Rectal smooth muscle tissue (tissue), 1 donor: ENCODE measurements around the gene GTF3C1.

Experiments used
- H3K27ac ChIP-seq: one replicate; pipeline ENCODE4 v1.7.0; 2013; ENCODE audit warnings: low read depth, low read length, inconsistent platforms
- H3K27me3 ChIP-seq: one replicate; pipeline ENCODE4 v1.7.0; 2013; ENCODE audit warnings: low read length; ENCODE audit not compliant: control insufficient read depth, insufficient read depth
- H3K36me3 ChIP-seq: one replicate; pipeline ENCODE4 v1.7.0; 2013; ENCODE audit warnings: low read length; ENCODE audit not compliant: control insufficient read depth, insufficient read depth
- H3K4me1 ChIP-seq: one replicate; pipeline ENCODE4 v1.7.0; 2013; ENCODE audit warnings: low read length; ENCODE audit not compliant: control insufficient read depth, insufficient read depth
- H3K4me3 ChIP-seq: one replicate; pipeline ENCODE4 v1.7.0; 2013; ENCODE audit warnings: low read length
- H3K9ac ChIP-seq: one replicate; pipeline ENCODE4 v1.7.0; 2013; ENCODE audit warnings: low read length

GTF3C1 gene

DNA sequence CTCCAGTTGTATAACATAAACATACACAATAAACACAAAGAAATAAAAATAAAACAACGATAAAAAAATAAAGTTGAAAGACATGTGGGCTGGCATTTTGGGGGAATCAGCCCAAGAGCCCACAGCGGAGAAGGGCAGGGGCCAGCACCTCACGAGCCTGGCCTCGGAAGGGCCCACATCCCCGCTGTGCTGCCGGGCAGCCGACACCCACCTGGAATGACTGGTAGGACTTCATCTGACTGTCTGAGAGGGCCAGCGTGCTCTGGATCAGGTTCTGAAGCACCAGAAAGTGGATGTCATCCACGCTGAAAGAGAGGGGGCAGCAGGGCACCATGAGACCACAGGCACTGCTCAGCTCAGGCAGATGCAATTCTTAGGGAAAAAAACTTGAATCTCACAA lies 73.5 kb downstream of the GTF3C1 start:
- no peaks in the 10 kb centered on the region for H3K27me3 ChIP-seq
- H3K27ac ChIP-seq = no peak overlapping the region
- peaks cover 35% of the 10 kb centered on the region for H3K36me3 ChIP-seq
- H3K9ac ChIP-seq = no peak overlapping the region
- H3K4me1 ChIP-seq = no peaks in the 10 kb centered on the region
- no peak overlapping the region for H3K4me3 ChIP-seq

GRCh38 chr16:27475561-27475960 lies 74.2 kb downstream of the GTF3C1 start:
- no peaks in the 10 kb centered on the region for H3K4me1 ChIP-seq
- no peak overlapping the region for H3K9ac ChIP-seq
- no peak overlapping the region for H3K27ac ChIP-seq
- peaks cover 35% of the 10 kb centered on the region for H3K36me3 ChIP-seq
- H3K4me3 ChIP-seq = no peak overlapping the region
- H3K27me3 ChIP-seq = no peaks in the 10 kb centered on the region

GRCh38 chr16:27474921-27475320 lies 74.8 kb downstream of the GTF3C1 start:
- H3K4me3 ChIP-seq = no peak overlapping the region
- no peak overlapping the region for H3K27ac ChIP-seq
- no peak overlapping the region for H3K9ac ChIP-seq
- H3K27me3 ChIP-seq = no peaks in the 10 kb centered on the region
- peaks cover 41% of the 10 kb centered on the region for H3K36me3 ChIP-seq
- no peaks in the 10 kb centered on the region for H3K4me1 ChIP-seq

DNA sequence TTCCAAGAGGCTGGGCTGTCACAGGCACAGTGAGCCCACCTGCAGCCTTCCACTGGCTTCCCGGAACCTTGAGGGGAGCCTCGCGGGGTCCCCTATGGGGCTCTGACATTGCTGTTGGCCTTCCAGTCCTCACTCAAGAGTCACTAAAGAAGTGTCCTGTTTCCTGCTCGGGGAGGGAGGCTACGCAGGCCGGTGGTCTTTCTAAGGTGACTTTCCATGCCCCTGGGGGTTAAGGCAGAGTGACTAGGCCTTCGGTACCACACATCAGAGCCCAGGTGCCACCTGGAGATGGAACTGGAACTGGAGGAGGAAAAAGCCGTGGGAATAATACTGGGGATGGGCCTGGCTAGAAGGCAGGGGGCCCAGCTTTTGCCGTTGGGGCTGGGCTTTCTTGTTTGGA lies 75.7 kb downstream of the GTF3C1 start:
- H3K27me3 ChIP-seq = no peaks in the 10 kb centered on the region
- H3K4me1 ChIP-seq = no peaks in the 10 kb centered on the region
- no peak overlapping the region for H3K4me3 ChIP-seq
- H3K9ac ChIP-seq = no peak overlapping the region
- H3K27ac ChIP-seq = no peak overlapping the region
- peaks cover 47% of the 10 kb centered on the region for H3K36me3 ChIP-seq

DNA sequence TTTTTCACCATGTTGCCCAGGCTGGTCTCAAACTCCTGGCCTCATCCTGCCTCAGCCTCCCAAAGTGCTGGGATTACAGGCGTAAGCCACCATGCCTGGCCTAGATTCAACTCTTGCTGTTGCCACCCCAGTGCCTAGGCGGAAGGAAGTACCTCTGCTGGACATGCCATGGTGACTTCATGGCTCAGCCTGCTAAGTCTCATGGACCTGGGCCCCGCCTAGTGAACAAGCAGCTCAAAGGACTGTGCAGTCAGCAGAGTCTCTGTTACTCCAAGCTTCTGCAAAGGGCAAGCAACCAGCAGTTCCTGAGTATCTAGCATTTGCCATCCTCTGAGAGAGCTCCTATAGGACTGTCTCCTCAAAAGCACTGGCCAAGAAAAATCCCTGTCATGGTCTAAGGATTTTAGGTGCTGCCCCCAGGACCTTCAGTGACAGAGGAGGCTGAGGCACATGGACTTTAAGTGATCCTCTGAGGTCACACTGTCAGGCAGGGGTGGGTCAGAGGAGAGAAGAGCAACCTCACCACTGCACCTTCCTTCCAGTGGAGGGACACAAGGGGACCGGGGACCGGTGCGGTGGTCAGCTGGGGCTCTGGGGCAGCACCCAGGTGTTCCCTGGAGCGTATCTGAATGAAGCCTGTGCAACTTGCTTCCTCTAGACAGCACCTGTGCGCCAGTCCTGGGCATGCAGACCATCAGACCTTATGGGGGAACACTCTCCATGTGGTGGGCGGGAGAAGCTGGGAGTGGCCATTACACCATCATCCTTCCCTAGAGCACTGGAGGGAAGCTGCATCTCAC lies 76.4 kb downstream of the GTF3C1 start:
- H3K4me1 ChIP-seq = no peaks in the 10 kb centered on the region
- H3K27ac ChIP-seq = no peak overlapping the region
- H3K4me3 ChIP-seq = no peak overlapping the region
- H3K36me3 ChIP-seq = peaks cover 47% of the 10 kb centered on the region
- H3K9ac ChIP-seq = no peak overlapping the region
- no peaks in the 10 kb centered on the region for H3K27me3 ChIP-seq

GRCh38 chr16:27472091-27473020 lies 77.4 kb downstream of the GTF3C1 start:
- H3K27ac ChIP-seq = no peak overlapping the region
- peaks cover 48% of the 10 kb centered on the region for H3K36me3 ChIP-seq
- H3K27me3 ChIP-seq = no peaks in the 10 kb centered on the region
- no peak overlapping the region for H3K4me3 ChIP-seq
- H3K9ac ChIP-seq = no peak overlapping the region
- no peaks in the 10 kb centered on the region for H3K4me1 ChIP-seq

DNA sequence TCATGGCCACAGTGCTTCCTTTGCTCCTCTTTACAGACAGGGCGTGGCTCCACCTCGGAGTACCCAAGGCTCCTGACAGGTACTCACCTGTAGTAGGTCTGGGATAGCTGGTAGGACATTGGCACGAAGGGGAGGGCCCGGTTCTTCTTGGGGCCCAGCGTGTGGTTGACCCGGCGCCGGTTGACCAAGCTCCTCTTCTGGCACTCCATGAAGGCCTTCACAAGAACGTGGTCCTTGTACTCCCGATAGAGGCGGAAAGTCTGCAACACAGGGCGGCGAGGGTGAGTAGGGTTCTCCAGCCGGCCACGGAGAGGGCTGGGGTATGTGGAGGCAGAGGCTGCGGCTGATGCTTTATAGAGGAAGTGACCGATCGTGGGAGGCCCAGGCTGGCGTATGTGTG lies 78.1 kb downstream of the GTF3C1 start:
- H3K4me1 ChIP-seq = no peaks in the 10 kb centered on the region
- no peak overlapping the region for H3K9ac ChIP-seq
- H3K4me3 ChIP-seq = no peak overlapping the region
- no peaks in the 10 kb centered on the region for H3K27me3 ChIP-seq
- H3K36me3 ChIP-seq = peaks cover 55% of the 10 kb centered on the region
- H3K27ac ChIP-seq = no peak overlapping the region

- no peaks in the 10 kb centered on the region for H3K4me1 ChIP-seq
- H3K4me3 ChIP-seq = no peak overlapping the region
- no peak overlapping the region for H3K27ac ChIP-seq
- H3K36me3 ChIP-seq = peaks cover 51% of the 10 kb centered on the region
- no peaks in the 10 kb centered on the region for H3K27me3 ChIP-seq
- H3K9ac ChIP-seq = no peak overlapping the region
These were observed 78.9 kb downstream of the GTF3C1 start for GRCh38 chr16:27470567-27471431.

GRCh38 chr16:27468941-27469531 lies 80.7 kb downstream of the GTF3C1 start:
- Histone ChIP-seq H3K36me3 (peaks cover 66% of the 10 kb centered on the region), H3K4me1 (no peaks in the 10 kb centered on the region), H3K27me3 (no peaks in the 10 kb centered on the region), H3K4me3 (no peak overlapping the region), H3K27ac (no peak overlapping the region), H3K9ac (no peak overlapping the region)

- Histone ChIP-seq H3K9ac (no peak overlapping the region), H3K27ac (no peak overlapping the region)
These were observed 84.2 kb downstream of the GTF3C1 start for GRCh38 chr16:27465483-27465879.

GRCh38 chr16:27464626-27465482 lies 84.9 kb downstream of the GTF3C1 start:
- no peak overlapping the region for H3K27ac ChIP-seq
- peaks cover 62% of the 10 kb centered on the region for H3K36me3 ChIP-seq
- no peaks in the 10 kb centered on the region for H3K4me1 ChIP-seq

More at GRCh38 chr16:27465483-27465879, 84.2 kb downstream of the GTF3C1 start:
- Histone ChIP-seq H3K4me3 (no peak overlapping the region), H3K4me1 (no peaks in the 10 kb centered on the region), H3K36me3 (peaks cover 67% of the 10 kb centered on the region), H3K27me3 (no peaks in the 10 kb centered on the region)

More at GRCh38 chr16:27464626-27465482, 84.9 kb downstream of the GTF3C1 start:
- Histone ChIP-seq H3K9ac (no peak overlapping the region), H3K27me3 (no peaks in the 10 kb centered on the region), H3K4me3 (no peak overlapping the region)
